ENCODE measurements around the gene C4orf51.

Gene C4orf51

DNA sequence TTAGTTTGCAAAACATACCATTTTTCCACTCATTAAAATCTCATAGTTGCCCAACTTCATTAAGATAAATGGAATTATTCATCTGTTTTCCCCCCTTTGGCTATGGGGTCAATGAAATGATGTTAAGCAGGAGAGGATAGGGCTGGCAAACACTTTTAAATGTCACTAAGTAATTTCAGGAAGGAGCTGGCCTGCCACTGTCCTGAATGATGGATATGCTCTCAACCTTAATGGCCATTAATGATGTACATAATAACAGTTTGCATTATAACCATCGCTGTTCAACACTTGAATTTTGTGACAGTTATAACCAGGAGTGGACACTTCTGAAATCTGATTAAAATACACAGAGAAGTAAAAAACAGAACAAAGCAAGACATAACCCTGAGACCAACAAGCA, 77.2 kb downstream of the C4orf51 start:
- H3K36me3 ChIP-seq = no peaks in the 10 kb centered on the region
- H3K9me3 ChIP-seq = no peaks in the 10 kb centered on the region
- H3K4me3 ChIP-seq (ENCODE audit: low read depth in 1 of 2, low read length in 1 of 2) = no peak overlapping the region
- no peak for TF ChIP-seq CTCF (IDR thresholded peaks at IDR 0.05)
- no peaks in the 10 kb centered on the region for H3K27me3 ChIP-seq
- H3K27ac ChIP-seq = no peak overlapping the region
- no peaks in the 10 kb centered on the region for H3K4me1 ChIP-seq (ENCODE audit: control insufficient read depth in 1 of 2, insufficient read depth in 1 of 2, low read depth in 1 of 2, low read length in 1 of 2)

DNA sequence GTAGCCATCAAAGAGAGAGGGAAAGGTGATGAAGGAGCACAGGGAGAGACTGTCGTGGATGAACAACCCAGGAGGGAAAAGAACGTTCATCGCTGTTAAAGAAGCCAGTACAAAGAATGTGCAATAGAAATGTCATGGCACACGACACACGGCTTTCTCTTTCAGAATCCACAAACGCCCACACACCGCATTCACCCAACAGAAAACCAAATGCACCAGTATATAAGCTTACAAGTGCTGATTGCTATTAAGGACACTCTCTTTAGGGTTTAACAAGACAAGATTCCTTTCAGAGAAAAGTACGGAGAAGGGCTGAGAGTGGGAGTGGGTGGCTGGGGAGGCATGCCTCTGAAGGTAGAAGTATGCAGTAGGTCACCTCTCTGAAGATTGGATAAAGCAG, 80.2 kb downstream of the C4orf51 start:
- TF ChIP-seq CTCF (IDR thresholded peaks at IDR 0.05) = no peak
- no peaks in the 10 kb centered on the region for H3K9me3 ChIP-seq
- no peak overlapping the region for H3K4me3 ChIP-seq (ENCODE audit: low read depth in 1 of 2, low read length in 1 of 2)
- H3K27ac ChIP-seq = no peak overlapping the region
- no peaks in the 10 kb centered on the region for H3K36me3 ChIP-seq
- H3K4me1 ChIP-seq (ENCODE audit: control insufficient read depth in 1 of 2, insufficient read depth in 1 of 2, low read depth in 1 of 2, low read length in 1 of 2) = peaks cover 0 to 8% of the 10 kb centered on the region in 2 experiments
- no peaks in the 10 kb centered on the region for H3K27me3 ChIP-seq

- Histone ChIP-seq H3K27me3 (no peaks in the 10 kb centered on the region), H3K36me3 (no peaks in the 10 kb centered on the region), H3K4me3 (ENCODE audit: low read depth in 1 of 2, low read length in 1 of 2) (no peak overlapping the region), H3K9me3 (no peaks in the 10 kb centered on the region), H3K4me1 (ENCODE audit: control insufficient read depth in 1 of 2, insufficient read depth in 1 of 2, low read depth in 1 of 2, low read length in 1 of 2) (peaks cover 0 to 8% of the 10 kb centered on the region in 2 experiments), H3K27ac (no peak overlapping the region)
- no peak for TF ChIP-seq CTCF (IDR thresholded peaks at IDR 0.05)
These were observed 81.3 kb downstream of the C4orf51 start for GRCh38 chr4:145760961-145761929.

DNA sequence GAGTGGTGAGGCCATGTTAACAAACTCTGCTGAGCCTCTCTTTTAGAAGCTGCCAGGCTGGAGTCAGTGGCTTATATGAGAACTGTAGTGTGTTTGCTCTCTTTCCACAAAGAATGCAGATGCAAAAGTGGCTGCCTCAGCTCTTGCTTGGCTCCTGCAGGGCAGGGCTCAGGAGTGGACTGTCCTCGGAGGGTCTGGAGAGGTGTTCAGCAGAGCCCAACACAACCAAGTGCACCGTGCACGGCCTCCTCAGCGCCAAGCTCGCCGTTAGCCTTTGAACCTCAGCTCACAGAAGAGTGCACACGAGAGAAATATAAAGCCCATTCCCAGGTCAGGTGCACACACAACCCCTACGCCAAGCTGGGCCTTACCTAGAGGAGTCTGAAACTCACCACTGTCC, 82.8 kb downstream of the C4orf51 start:
- TF ChIP-seq CTCF (IDR thresholded peaks at IDR 0.05) = no peak
- Histone ChIP-seq H3K9me3 (no peaks in the 10 kb centered on the region), H3K36me3 (no peaks in the 10 kb centered on the region), H3K4me1 (ENCODE audit: control insufficient read depth in 1 of 2, insufficient read depth in 1 of 2, low read depth in 1 of 2, low read length in 1 of 2) (peaks cover 0 to 8% of the 10 kb centered on the region in 2 experiments), H3K4me3 (ENCODE audit: low read depth in 1 of 2, low read length in 1 of 2) (no peak overlapping the region), H3K27ac (no peak overlapping the region), H3K27me3 (no peaks in the 10 kb centered on the region)

- no peak for TF ChIP-seq CTCF (IDR thresholded peaks at IDR 0.05)
- Histone ChIP-seq H3K36me3 (no peaks in the 10 kb centered on the region), H3K4me1 (ENCODE audit: control insufficient read depth in 1 of 2, insufficient read depth in 1 of 2, low read depth in 1 of 2, low read length in 1 of 2) (peaks cover 0 to 8% of the 10 kb centered on the region in 2 experiments), H3K4me3 (ENCODE audit: low read depth in 1 of 2, low read length in 1 of 2) (no peak overlapping the region), H3K9me3 (no peaks in the 10 kb centered on the region), H3K27ac (no peak overlapping the region), H3K27me3 (no peaks in the 10 kb centered on the region)
These were observed 83.5 kb downstream of the C4orf51 start for GRCh38 chr4:145763399-145763798.
